ENCODE results near the gene CERS2. TPM values are rescaled to one million over a fixed set of nuclear protein-coding genes. Genes with fewer than 3 reads are reported as not detected.

The CERS2 gene
- total RNA-seq, 4 donors from 2014 or later: 35.2 to 142 (median 101) TPM

DNA sequence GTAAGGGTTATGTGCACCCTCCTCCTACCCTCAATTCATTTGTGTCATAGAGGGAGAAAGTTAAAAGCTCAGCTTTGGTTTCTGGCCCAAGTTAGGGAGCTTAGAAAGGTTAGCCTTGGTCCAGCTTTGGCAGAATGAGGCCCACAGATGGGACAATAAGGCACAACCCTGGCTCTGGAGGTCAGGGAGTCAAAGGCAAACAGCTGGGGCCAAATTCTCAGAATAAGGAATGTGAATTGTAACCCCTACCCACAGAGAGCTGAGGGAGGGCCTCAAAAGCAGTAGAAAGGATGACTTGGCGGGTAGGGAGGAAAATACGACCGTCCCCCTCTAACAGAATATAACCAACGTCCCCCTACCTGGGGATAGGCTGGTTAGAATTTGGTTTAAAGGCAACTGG is 9.0 kb downstream of the CERS2 start:
- 88% methylated on average over 4 of the region's 4 CpGs; no CpG with 5 or more reads in 1 of the 2 donors for WGBS, 2 donors (ENCODE audit: low coverage in 1 of 2)

GRCh38 chr1:150964164-150964489 is 10.5 kb downstream of the CERS2 start:
- Histone ChIP-seq H3K27me3 (no peaks in the 10 kb centered on the region), H3K27ac (no peak overlapping the region), H3K36me3 (peaks cover 0 to 87% (median 33%) of the 10 kb centered on the region in 4 donors), H3K4me1 (no peaks in the 10 kb centered on the region), H3K9me3 (no peaks in the 10 kb centered on the region), H3K4me3 (no peak overlapping the region)
- TF ChIP-seq POLR2A (IDR thresholded peaks at IDR 0.05): no peak
- TF ChIP-seq POLR2AphosphoS5 (IDR thresholded peaks at IDR 0.05): no peak
- TF ChIP-seq, protein P1, sequence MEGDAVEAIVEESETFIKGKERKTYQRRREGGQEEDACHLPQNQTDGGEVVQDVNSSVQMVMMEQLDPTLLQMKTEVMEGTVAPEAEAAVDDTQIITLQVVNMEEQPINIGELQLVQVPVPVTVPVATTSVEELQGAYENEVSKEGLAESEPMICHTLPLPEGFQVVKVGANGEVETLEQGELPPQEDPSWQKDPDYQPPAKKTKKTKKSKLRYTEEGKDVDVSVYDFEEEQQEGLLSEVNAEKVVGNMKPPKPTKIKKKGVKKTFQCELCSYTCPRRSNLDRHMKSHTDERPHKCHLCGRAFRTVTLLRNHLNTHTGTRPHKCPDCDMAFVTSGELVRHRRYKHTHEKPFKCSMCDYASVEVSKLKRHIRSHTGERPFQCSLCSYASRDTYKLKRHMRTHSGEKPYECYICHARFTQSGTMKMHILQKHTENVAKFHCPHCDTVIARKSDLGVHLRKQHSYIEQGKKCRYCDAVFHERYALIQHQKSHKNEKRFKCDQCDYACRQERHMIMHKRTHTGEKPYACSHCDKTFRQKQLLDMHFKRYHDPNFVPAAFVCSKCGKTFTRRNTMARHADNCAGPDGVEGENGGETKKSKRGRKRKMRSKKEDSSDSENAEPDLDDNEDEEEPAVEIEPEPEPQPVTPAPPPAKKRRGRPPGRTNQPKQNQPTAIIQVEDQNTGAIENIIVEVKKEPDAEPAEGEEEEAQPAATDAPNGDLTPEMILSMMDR (IDR thresholded peaks at IDR 0.05): no peak
- no peak for TF ChIP-seq EP300 (IDR thresholded peaks at IDR 0.05; ENCODE audit: low read depth)
- no peak for DNase-seq
- intact Hi-C loops (cut with DNase I; ENCODE audit: low total_unique reads) (no loop called here), in situ Hi-C loops (cut with MboI; ENCODE audit: low pct_ligation_motif_present in 1 of 4, low pct_unique_long_range_greater_than_20kb in 1 of 4, low sequenced_read_pairs in 3 of 4) (no loop called here)
- 77 to 100% methylated on average over 1 to 5 of the region's 5 CpGs for WGBS, 2 donors (ENCODE audit: low coverage in 1 of 2)

More for the DNA sequence above, 9.0 kb downstream of the CERS2 start:
- DNase-seq: no peak
- Histone ChIP-seq H3K4me1 (peaks cover 2 to 6% (median 4%) of the 10 kb centered on the region in 4 donors), H3K27ac (no peak overlapping the region), H3K9me3 (no peaks in the 10 kb centered on the region), H3K36me3 (peaks cover 0 to 73% (median 28%) of the 10 kb centered on the region in 4 donors), H3K4me3 (no peak overlapping the region), H3K27me3 (no peaks in the 10 kb centered on the region)
- TF ChIP-seq POLR2AphosphoS5 (IDR thresholded peaks at IDR 0.05): no peak
- TF ChIP-seq, protein P1 (IDR thresholded peaks at IDR 0.05): no peak
- TF ChIP-seq POLR2A (IDR thresholded peaks at IDR 0.05): no peak
- no peak for TF ChIP-seq EP300 (IDR thresholded peaks at IDR 0.05; ENCODE audit: low read depth)
- intact Hi-C loops (cut with DNase I; ENCODE audit: low total_unique reads): no loop called here
- in situ Hi-C loops (cut with MboI; ENCODE audit: low pct_ligation_motif_present in 1 of 4, low pct_unique_long_range_greater_than_20kb in 1 of 4, low sequenced_read_pairs in 3 of 4): no loop called here

DNA sequence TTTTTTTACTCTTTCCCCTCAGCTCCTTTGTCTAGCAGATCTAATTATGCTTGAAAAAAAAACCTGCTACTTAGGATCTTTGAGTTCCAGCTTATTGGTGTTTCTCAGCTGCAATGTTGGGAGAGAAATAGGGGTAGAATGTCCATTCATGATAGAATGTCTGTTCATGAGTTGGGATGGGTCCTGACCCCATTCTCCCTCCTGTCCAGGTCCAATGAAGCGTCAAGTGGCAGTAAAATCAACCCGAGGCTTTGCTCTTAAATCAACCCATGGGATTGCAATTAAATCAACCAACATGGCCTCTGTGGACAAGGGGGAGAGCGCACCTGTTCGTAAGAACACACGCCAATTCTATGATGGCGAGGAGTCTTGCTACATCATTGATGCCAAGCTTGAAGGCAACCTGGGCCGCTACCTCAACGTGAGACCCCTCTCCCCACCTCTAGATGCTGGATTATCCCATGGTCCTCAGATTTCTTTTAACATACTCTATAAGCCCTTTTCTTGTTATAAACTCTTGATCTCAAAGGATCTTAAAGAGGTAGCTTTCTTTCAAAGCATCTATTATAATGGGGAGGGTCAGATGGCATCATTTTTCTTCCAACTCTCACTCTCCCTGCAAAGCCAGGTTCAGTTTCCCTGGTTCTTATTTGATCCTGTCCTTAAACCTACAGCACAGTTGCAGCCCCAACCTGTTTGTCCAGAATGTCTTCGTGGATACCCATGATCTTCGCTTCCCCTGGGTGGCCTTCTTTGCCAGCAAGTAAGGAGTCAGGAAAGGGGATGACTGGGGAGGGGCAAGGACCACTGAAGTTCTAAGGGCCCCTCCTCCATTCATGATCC is 11.1 kb downstream of the CERS2 start:
- H3K27ac ChIP-seq: no peak overlapping the region
- in situ Hi-C loops (cut with MboI; ENCODE audit: low pct_ligation_motif_present in 1 of 4, low pct_unique_long_range_greater_than_20kb in 1 of 4, low sequenced_read_pairs in 3 of 4) (no loop called here), intact Hi-C loops (cut with DNase I; ENCODE audit: low total_unique reads) (no loop called here)
- TF ChIP-seq POLR2A (IDR thresholded peaks at IDR 0.05) (no peak), EP300 (IDR thresholded peaks at IDR 0.05; ENCODE audit: low read depth) (no peak), POLR2AphosphoS5 (IDR thresholded peaks at IDR 0.05) (no peak)
- TF ChIP-seq, protein P1 (IDR thresholded peaks at IDR 0.05): no peak
- 86 to 94% methylated on average over 2 to 10 of the region's 10 CpGs for WGBS, 2 donors (ENCODE audit: low coverage in 1 of 2)
- no peak for DNase-seq
- no peaks in the 10 kb centered on the region for H3K4me1 ChIP-seq
- peaks cover 0 to 89% (median 35%) of the 10 kb centered on the region in 4 donors for H3K36me3 ChIP-seq
- no peaks in the 10 kb centered on the region for H3K9me3 ChIP-seq
- no peaks in the 10 kb centered on the region for H3K27me3 ChIP-seq
- H3K4me3 ChIP-seq: no peak overlapping the region

DNA sequence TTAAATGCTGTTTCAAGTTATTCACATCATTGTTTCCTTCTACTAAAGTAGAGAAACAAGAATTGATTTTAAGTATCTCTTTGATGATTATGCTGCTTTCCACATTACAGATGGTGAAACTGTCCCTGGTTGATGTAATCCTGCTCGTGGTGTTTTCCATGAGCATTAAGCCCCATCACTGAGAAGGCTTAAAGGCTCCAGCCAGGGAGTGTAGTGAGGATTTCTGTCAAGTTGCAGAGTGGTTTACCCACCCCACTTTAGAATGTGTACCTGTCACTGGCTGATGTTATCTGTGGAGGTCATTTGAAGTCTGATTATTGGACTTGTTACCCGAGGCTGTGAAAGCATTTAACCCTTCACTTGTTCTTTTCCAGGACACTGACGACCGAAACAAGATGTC is 12.9 kb downstream of the CERS2 start:
- H3K36me3 ChIP-seq: peaks cover 0 to 86% (median 31%) of the 10 kb centered on the region in 4 donors
- in situ Hi-C loops (cut with MboI; ENCODE audit: low pct_ligation_motif_present in 1 of 4, low pct_unique_long_range_greater_than_20kb in 1 of 4, low sequenced_read_pairs in 3 of 4): no loop called here

More for the DNA sequence above, 12.9 kb downstream of the CERS2 start:
- no peak for DNase-seq
- 65 to 80% methylated on average over 1 to 4 of the region's 4 CpGs for WGBS, 2 donors (ENCODE audit: low coverage in 1 of 2)
- Histone ChIP-seq H3K4me3 (no peak overlapping the region), H3K27ac (no peak overlapping the region), H3K4me1 (no peaks in the 10 kb centered on the region), H3K9me3 (no peaks in the 10 kb centered on the region), H3K27me3 (no peaks in the 10 kb centered on the region)
- intact Hi-C loops (cut with DNase I; ENCODE audit: low total_unique reads): no loop called here
- no peak for TF ChIP-seq POLR2A (IDR thresholded peaks at IDR 0.05)
- no peak for TF ChIP-seq POLR2AphosphoS5 (IDR thresholded peaks at IDR 0.05)
- no peak for TF ChIP-seq EP300 (IDR thresholded peaks at IDR 0.05; ENCODE audit: low read depth)
- TF ChIP-seq, protein P1 (IDR thresholded peaks at IDR 0.05): no peak

Data from transverse colon (tissue), 4 donors.